ENCODE data around the gene VAPB. TPM values are rescaled to one million over a fixed set of nuclear protein-coding genes. Genes with fewer than 3 reads are reported as not detected.

Gene VAPB
- total RNA-seq, 3 donors from 2014 or later (not counting 1 experiment from before 2014, with no cell fraction given), result 20.3 to 23.1 (median 21.3) TPM

- no peak overlapping the region for H3K27ac ChIP-seq (ENCODE audit: low read length)
- no peaks in the 10 kb centered on the region for H3K4me1 ChIP-seq (ENCODE audit: control insufficient read depth, insufficient read depth, low read length)
- no peak for ATAC-seq
- no peaks in the 10 kb centered on the region for H3K36me3 ChIP-seq (ENCODE audit: control insufficient read depth, insufficient read depth, low read length)
- Mint-ChIP-seq H3K27me3 (ENCODE audit: low read depth in 2 of 2) (peaks cover 9 to 25% of the 10 kb centered on the region in 2 donors), H3K4me1 (no peaks in the 10 kb centered on the region), H3K4me3 (no peak overlapping the region), H3K27ac (no peak overlapping the region), H3K9me3 (peaks cover 2 to 3% of the 10 kb centered on the region in 2 donors), H3K36me3 (peaks cover 8% of the 10 kb centered on the region)
- no peak overlapping the region for H3K4me3 ChIP-seq (ENCODE audit: low read length)
- intact Hi-C loops (cut with micrococcal nuclease), result no loop called here
- WGBS (ENCODE audit: insufficient coverage), result 87% methylated on average over 3 of the region's 4 CpGs
- no peak for TF ChIP-seq CTCF (IDR thresholded peaks at IDR 0.05)
- H3K27me3 ChIP-seq (ENCODE audit: control insufficient read depth, insufficient read depth, low read length), result no peaks in the 10 kb centered on the region
- H3K9me3 ChIP-seq (ENCODE audit: control insufficient read depth, insufficient read depth, low read length), result no peaks in the 10 kb centered on the region
- DNase-seq, result no peak
These were observed 103.9 kb downstream of the VAPB start for GRCh38 chr20:58492795-58493524.

DNA sequence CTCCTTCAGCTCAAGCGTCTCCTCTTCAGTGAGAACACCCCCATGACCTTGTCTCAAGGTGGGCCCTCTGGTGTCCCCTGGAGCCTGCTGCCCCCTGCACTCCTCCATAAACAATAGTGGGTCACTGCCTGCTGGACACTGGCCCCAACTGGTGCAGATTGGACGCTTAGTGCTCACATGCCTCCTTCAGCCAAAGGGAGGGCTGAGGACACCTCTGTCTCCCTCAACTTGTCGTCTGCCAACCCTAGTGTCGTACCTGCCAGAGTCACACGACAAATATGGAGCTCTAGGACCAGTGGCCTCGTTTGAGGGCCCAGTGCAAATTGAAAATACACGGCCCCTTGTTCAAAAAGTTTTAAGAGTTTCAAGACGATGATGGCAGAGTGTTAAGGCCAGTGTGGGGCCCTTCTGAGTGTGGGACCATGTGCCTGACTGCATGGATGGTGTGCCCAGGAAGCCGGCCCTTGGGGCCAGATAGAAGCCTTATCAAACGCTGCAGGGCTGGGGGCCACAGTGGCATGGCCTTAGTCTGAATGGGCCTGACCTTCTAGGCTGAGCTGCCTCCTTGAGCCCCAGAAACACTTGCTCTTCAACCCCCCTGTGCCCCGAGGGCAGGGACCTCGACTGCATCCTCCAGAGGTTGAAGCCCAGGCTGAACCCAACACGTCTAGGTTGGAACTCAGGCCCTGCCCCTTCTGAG is 106.0 kb downstream of the VAPB start:
- Histone ChIP-seq H3K4me3 (ENCODE audit: low read length) (no peak overlapping the region), H3K4me1 (ENCODE audit: control insufficient read depth, insufficient read depth, low read length) (no peaks in the 10 kb centered on the region), H3K9me3 (ENCODE audit: control insufficient read depth, insufficient read depth, low read length) (no peaks in the 10 kb centered on the region), H3K27me3 (ENCODE audit: control insufficient read depth, insufficient read depth, low read length) (no peaks in the 10 kb centered on the region), H3K27ac (ENCODE audit: low read length) (no peak overlapping the region), H3K36me3 (ENCODE audit: control insufficient read depth, insufficient read depth, low read length) (no peaks in the 10 kb centered on the region)
- Mint-ChIP-seq H3K4me1 (no peaks in the 10 kb centered on the region), H3K27ac (no peak overlapping the region), H3K36me3 (no peaks in the 10 kb centered on the region), H3K27me3 (ENCODE audit: low read depth in 2 of 2) (peaks cover 5 to 14% of the 10 kb centered on the region in 2 donors), H3K4me3 (no peak overlapping the region), H3K9me3 (no peaks in the 10 kb centered on the region)
- TF ChIP-seq CTCF (IDR thresholded peaks at IDR 0.05), result no peak
- DNase-seq (no peak), ATAC-seq (no peak)
- 80% methylated on average over 13 of the region's 13 CpGs for WGBS (ENCODE audit: insufficient coverage)
- intact Hi-C loops (cut with micrococcal nuclease), result no loop called here

GRCh38 chr20:58495623-58496428 is 106.8 kb downstream of the VAPB start:
- intact Hi-C loops (cut with micrococcal nuclease), result no loop called here
- H3K4me3 ChIP-seq (ENCODE audit: low read length), result no peak overlapping the region
- Mint-ChIP-seq H3K9me3 (no peaks in the 10 kb centered on the region), H3K27ac (no peak overlapping the region), H3K4me1 (no peaks in the 10 kb centered on the region), H3K4me3 (no peak overlapping the region), H3K36me3 (no peaks in the 10 kb centered on the region), H3K27me3 (ENCODE audit: low read depth in 2 of 2) (peaks cover 0 to 13% of the 10 kb centered on the region in 2 donors)
- no peak overlapping the region for H3K27ac ChIP-seq (ENCODE audit: low read length)
- DNase-seq (no peak), ATAC-seq (no peak)
- no peaks in the 10 kb centered on the region for H3K27me3 ChIP-seq (ENCODE audit: control insufficient read depth, insufficient read depth, low read length)
- H3K9me3 ChIP-seq (ENCODE audit: control insufficient read depth, insufficient read depth, low read length), result no peaks in the 10 kb centered on the region
- no peak for TF ChIP-seq CTCF (IDR thresholded peaks at IDR 0.05)
- H3K36me3 ChIP-seq (ENCODE audit: control insufficient read depth, insufficient read depth, low read length), result no peaks in the 10 kb centered on the region
- WGBS (ENCODE audit: insufficient coverage), result 90% methylated on average over 14 of the region's 15 CpGs
- no peaks in the 10 kb centered on the region for H3K4me1 ChIP-seq (ENCODE audit: control insufficient read depth, insufficient read depth, low read length)

Measured in natural killer cell (primary cell).